Mammary epithelial cell (primary cell): Measurements from ENCODE around the gene PSME4.

Source experiments
- EZH2 ChIP-seq: IDR thresholded peaks from 2 replicates; pipeline ENCODE4 v1.6.1; 2012; ENCODE audit warnings: low read length, inconsistent platforms, borderline replicate concordance
- TF ChIP-seq, protein P1 (sequence below), 2 donors: IDR thresholded peaks in 1 of 2; conservative IDR thresholded peaks in 1 of 2; 2 replicates each; pipeline ENCODE4 v1.5.1; 2011 to 2012; ENCODE audit warnings: inconsistent platforms in 2 of 2, low read length in 2 of 2, mild to moderate bottlenecking in 2 of 2, control low read depth in 1 of 2, low read depth in 1 of 2; ENCODE audit not compliant: insufficient read depth in 1 of 2; ENCODE audit errors: extremely low read depth in 1 of 2

DNA sequence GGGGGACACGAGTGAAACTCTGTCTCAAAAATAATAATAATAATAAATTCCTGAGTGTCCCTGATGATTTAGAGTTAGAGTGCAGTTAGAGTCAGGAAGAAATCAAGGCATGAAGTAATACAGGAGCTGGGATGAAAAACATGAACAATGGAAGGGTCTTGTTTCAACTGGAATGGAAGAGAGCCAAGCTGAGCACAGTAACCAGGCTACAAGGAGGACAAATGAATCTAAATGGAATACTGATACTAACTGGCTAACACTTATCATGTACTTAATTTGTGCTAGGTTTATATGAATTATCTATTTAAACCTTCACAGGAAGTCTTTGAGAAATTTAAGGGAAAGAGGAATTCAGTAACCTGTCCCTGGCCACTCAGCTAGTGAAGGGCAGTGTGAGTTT lies 38.8 kb upstream of the PSME4 start:
- TF ChIP-seq, protein P1, sequence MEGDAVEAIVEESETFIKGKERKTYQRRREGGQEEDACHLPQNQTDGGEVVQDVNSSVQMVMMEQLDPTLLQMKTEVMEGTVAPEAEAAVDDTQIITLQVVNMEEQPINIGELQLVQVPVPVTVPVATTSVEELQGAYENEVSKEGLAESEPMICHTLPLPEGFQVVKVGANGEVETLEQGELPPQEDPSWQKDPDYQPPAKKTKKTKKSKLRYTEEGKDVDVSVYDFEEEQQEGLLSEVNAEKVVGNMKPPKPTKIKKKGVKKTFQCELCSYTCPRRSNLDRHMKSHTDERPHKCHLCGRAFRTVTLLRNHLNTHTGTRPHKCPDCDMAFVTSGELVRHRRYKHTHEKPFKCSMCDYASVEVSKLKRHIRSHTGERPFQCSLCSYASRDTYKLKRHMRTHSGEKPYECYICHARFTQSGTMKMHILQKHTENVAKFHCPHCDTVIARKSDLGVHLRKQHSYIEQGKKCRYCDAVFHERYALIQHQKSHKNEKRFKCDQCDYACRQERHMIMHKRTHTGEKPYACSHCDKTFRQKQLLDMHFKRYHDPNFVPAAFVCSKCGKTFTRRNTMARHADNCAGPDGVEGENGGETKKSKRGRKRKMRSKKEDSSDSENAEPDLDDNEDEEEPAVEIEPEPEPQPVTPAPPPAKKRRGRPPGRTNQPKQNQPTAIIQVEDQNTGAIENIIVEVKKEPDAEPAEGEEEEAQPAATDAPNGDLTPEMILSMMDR (conservative IDR thresholded peaks at IDR 0.05 in 1 of 2, IDR thresholded peaks at IDR 0.05 in 1 of 2; ENCODE audit: extremely low read depth in 1 of 2, insufficient read depth in 1 of 2, low read depth in 1 of 2, low read length in 2 of 2), result no peak
- TF ChIP-seq EZH2, result no peak
